K562 (cell line): ENCODE results near the gene NDUFAF3. TPM values are rescaled to one million over a fixed set of nuclear protein-coding genes. Genes with fewer than 3 reads are reported as not detected.
A peak's percentile ranks its signal among the peaks of the same experiment; 100 is the strongest.

Experiments
- ATAC-seq: fragments of 200-7000 bp; cut with Tn5 transposase; 3 replicates; pipeline ENCODE4 v1.9.1; 2020; ENCODE audit warnings: moderate library complexity
- BruUV-seq: library from RNA; stranded (reverse); fragments of 400-500 nt; replicated peaks from 2 replicates; lab custom pipeline; 2021; lab: Mats Ljungman, UMichigan
- CTCF ChIA-PET: fragments of 300-600 bp; formaldehyde crosslinking; extraction: SDS; loops from one replicate; lab custom pipeline; 2021; ENCODE audit warnings: low intra/inter-chr PET ratio; lab: Yijun Ruan, JAX
- POLR2A ChIA-PET: fragments of 300-600, 350-650 bp; sonication (Branson Sonifier 250); formaldehyde crosslinking; extraction: SDS; loops from one replicate; lab custom pipeline; 2021; ENCODE audit warnings: antibody characterized with exemption, inconsistent platforms; lab: Yijun Ruan, JAX
- DNase-seq, 4 experiments: peaks; one replicate each; pipeline versions ENCODE4 v3.0.0 to v3.0.0-alpha.2; 2011 to 2018; ENCODE audit warnings: low spot score in 3 of 4, mixed read lengths in 3 of 4; ENCODE audit errors: extremely low read depth in 1 of 4
- FAIRE-seq: peaks from 2 replicates; lab custom pipeline; 2011; peaks lifted over from hg19 to GRCh38; lab: Jason Lieb, UNC
- H2AFZ ChIP-seq: 2 replicates; pipeline ENCODE4 v1.6.0; 2011; ENCODE audit warnings: low read depth, low read length, control low read depth, inconsistent platforms
- H3K27ac ChIP-seq: fragments of 200-600 bp; 3 replicates; pipeline ENCODE4 v1.8.0; 2011; ENCODE audit warnings: low read depth, mild to moderate bottlenecking, control low read depth, inconsistent platforms, low read length, moderate library complexity, mixed read lengths; ENCODE audit errors: extremely low read depth
- H3K27me3 ChIP-seq, 2 experiments: fragments of 300-600 bp in 1 of 2; 2 replicates in 1 of 2; 3 replicates in 1 of 2; pipeline versions ENCODE4 v1.6.0 to v1.8.0; 2011; ENCODE audit warnings: inconsistent platforms in 2 of 2, low read length in 2 of 2, mild to moderate bottlenecking in 1 of 2, mixed read lengths in 1 of 2, moderate library complexity in 1 of 2; ENCODE audit not compliant: control insufficient read depth in 2 of 2, insufficient read depth in 2 of 2
- H3K36me3 ChIP-seq: fragments of 300-600 bp; 3 replicates; pipeline ENCODE4 v1.8.0; 2011; ENCODE audit warnings: mild to moderate bottlenecking, low read length, inconsistent platforms; ENCODE audit not compliant: control insufficient read depth, insufficient read depth
- H3K4me1 ChIP-seq, 2 experiments: fragments of 200-600 bp in 1 of 2; replicated peaks in 1 of 2; 2 replicates in 1 of 2; 3 replicates in 1 of 2; pipeline versions ENCODE4 v1.5.1 to v1.8.0; 2011; ENCODE audit warnings: inconsistent platforms in 2 of 2, low read length in 2 of 2, mild to moderate bottlenecking in 1 of 2, mixed read lengths in 1 of 2, moderate library complexity in 1 of 2; ENCODE audit not compliant: control insufficient read depth in 2 of 2, insufficient read depth in 2 of 2
- H3K4me2 ChIP-seq: 2 replicates; pipeline ENCODE4 v1.6.1; 2011; ENCODE audit warnings: low read length, control low read depth, inconsistent platforms, mixed read lengths; ENCODE audit not compliant: insufficient read depth
- H3K4me3 ChIP-seq: fragments of 200-600 bp; sonication (generic), shearing (Covaris generic); 2 replicates; pipeline ENCODE4 v1.5.1; 2016; ENCODE audit warnings: control low read depth, inconsistent platforms
- H3K79me2 ChIP-seq: fragments of 200-600 bp; 3 replicates; pipeline ENCODE4 v1.8.0; 2011; ENCODE audit warnings: low read length, inconsistent platforms; ENCODE audit not compliant: control insufficient read depth, insufficient read depth
- H3K9ac ChIP-seq, 2 experiments: 2 replicates each; pipeline versions ENCODE4 v1.6.0 to v1.6.1; 2011; ENCODE audit warnings: low read depth in 2 of 2, low read length in 2 of 2, control low read depth in 1 of 2, inconsistent platforms in 1 of 2, mild to moderate bottlenecking in 1 of 2, mixed read lengths in 1 of 2; ENCODE audit not compliant: insufficient read depth in 1 of 2
- H3K9me1 ChIP-seq: one replicate; pipeline ENCODE4 v1.6.0; 2011; ENCODE audit warnings: inconsistent platforms, mild to moderate bottlenecking, low read length, moderate library complexity; ENCODE audit not compliant: control insufficient read depth, insufficient read depth
- H3K9me3 ChIP-seq: replicated peaks from 2 replicates; pipeline ENCODE4 v1.5.1; 2011; ENCODE audit warnings: low read depth, low read length, inconsistent platforms; ENCODE audit not compliant: control insufficient read depth, insufficient read depth
- H4K20me1 ChIP-seq: replicated peaks from 2 replicates; pipeline ENCODE4 v1.6.1; 2011; ENCODE audit warnings: low read length, inconsistent platforms, mixed read lengths; ENCODE audit not compliant: control insufficient read depth, insufficient read depth
- CAMTA2 ChIP-seq: fragments of 250-450 bp; sonication (Bioruptor Pico); conservative IDR thresholded peaks from 2 replicates; pipeline ENCODE4 v1.5.1; 2022
- DDX20 ChIP-seq: fragments of 450-650 bp; IDR thresholded peaks from 2 replicates; pipeline ENCODE4 v1.6.1; 2016; ENCODE audit warnings: missing genetic modification characterization, low read depth, mild to moderate bottlenecking, missing compliant biosample characterization, moderate library complexity
- EZH2 ChIP-seq: IDR thresholded peaks from 2 replicates; pipeline ENCODE4 v1.6.1; 2012; ENCODE audit warnings: low read depth, mild to moderate bottlenecking, inconsistent platforms, low read length, borderline replicate concordance
- FOXK2 ChIP-seq, 2 experiments: fragments of 450-650 bp; IDR thresholded peaks in 1 of 2; conservative IDR thresholded peaks in 1 of 2; 2 replicates each; pipeline ENCODE4 v1.6.1; 2016; ENCODE audit warnings: low read depth in 2 of 2, mild to moderate bottlenecking in 1 of 2
- KDM5B ChIP-seq: fragments of 200-600 bp; sonication (generic); IDR thresholded peaks from 2 replicates; pipeline ENCODE4 v1.6.1; 2012; ENCODE audit warnings: low read depth, mild to moderate bottlenecking, moderate library complexity, low read length, control low read depth, inconsistent platforms; ENCODE audit not compliant: insufficient replicate concordance
- MBD2 ChIP-seq: sonication (generic); IDR thresholded peaks from 2 replicates; pipeline ENCODE4 v1.6.1; 2016; ENCODE audit warnings: low read depth, borderline replicate concordance
- POLR2G ChIP-seq: fragments of 200-400 bp; formaldehyde crosslinking; IDR thresholded peaks from 2 replicates; pipeline ENCODE4 v1.6.1; 2017; ENCODE audit warnings: low read depth, mild to moderate bottlenecking, antibody characterized with exemption, low read length, moderate library complexity
- RB1 ChIP-seq: fragments of 450-650 bp; IDR thresholded peaks from 2 replicates; pipeline ENCODE4 v1.6.1; 2017; ENCODE audit warnings: low read depth, mild to moderate bottlenecking
- RBBP5 ChIP-seq: fragments of 200-600 bp; sonication (generic); IDR thresholded peaks from 2 replicates; pipeline ENCODE4 v1.6.1; 2012; ENCODE audit warnings: borderline replicate concordance, mild to moderate bottlenecking, low read length, control low read depth, inconsistent platforms; ENCODE audit not compliant: insufficient read depth, poor library complexity, severe bottlenecking
- RNF2 ChIP-seq: sonication (generic); IDR thresholded peaks from 2 replicates; pipeline ENCODE4 v1.6.1; 2016
- ZBTB17 ChIP-seq: fragments of 450-650 bp; formaldehyde crosslinking; IDR thresholded peaks from 2 replicates; pipeline ENCODE4 v1.4.0; 2020; ENCODE audit warnings: mild to moderate bottlenecking
- ZBTB7A ChIP-seq: IDR thresholded peaks from 2 replicates; pipeline ENCODE4 v1.6.1; 2011; ENCODE audit warnings: low read depth, mild to moderate bottlenecking, low read length, moderate library complexity, borderline replicate concordance; ENCODE audit not compliant: control insufficient read depth
- ZNF134 ChIP-seq: fragments of 250-450 bp; sonication (Bioruptor Pico); conservative IDR thresholded peaks from 2 replicates; pipeline ENCODE4 v1.4.0; 2020
- ZNF197 ChIP-seq: fragments of 200-800 bp; sonication (Bioruptor generic); IDR thresholded peaks from 2 replicates; pipeline ENCODE4 v1.6.1; 2016; ENCODE audit warnings: low read depth, missing genetic modification characterization, missing compliant biosample characterization
- WGBS: fragments of 100-300 bp; shearing (Covaris generic); methylation state at CpG from one replicate; pipeline ENCODE4 v1.1.6; 2016; ENCODE audit warnings: low coverage, mixed read lengths; ENCODE audit not compliant: insufficient coverage; ENCODE audit errors: missing lambda C conversion rate; 5-methylcytosine and 5-hydroxymethylcytosine counted together
- in situ Hi-C: fragments of 300-500 bp; cut with MboI; formaldehyde crosslinking; loops from 4 replicates; pipeline ENCODE4 v1.15.0; 2018; ENCODE audit warnings: inconsistent platforms, mixed read lengths
- intact Hi-C: fragments of 100-400 bp; cut with micrococcal nuclease; formaldehyde crosslinking; loops from 2 replicates; pipeline ENCODE4 v1.14.2; 2022
- polyA plus RNA-seq, 8 experiments: library from polyadenylated mRNA; depleted of rRNA in 4 of 8; stranded (reverse) in 5 of 8; unstranded in 3 of 8; fragments of >200 nt; fragmentation: Nextera tagmentation in 2 of 8; fragmentation: Illumina TruSeq in 1 of 8; extraction: Ambion mirVana in 2 of 8; extraction: Trizol in 1 of 8; gene quantifications; 2 replicates each; pipeline versions ENCODE4 v1.2.1 to v1.2.3, GENCODE V29; 2011 to 2014; ENCODE audit warnings: inconsistent platforms in 1 of 8, missing spikeins in 1 of 8
- total RNA-seq, 7 experiments: library from RNA; depleted of rRNA in 6 of 7; stranded (reverse); fragments of >200 nt in 6 of 7; fragmentation: Illumina TruSeq in 2 of 7; extraction: Trizol in 2 of 7; gene quantifications; 2 replicates each; pipeline versions ENCODE4 v1.2.1 to v1.2.3, GENCODE V29; 2011 to 2021; ENCODE audit warnings: low replicate concordance in 1 of 7
- TF ChIP-seq, protein P1 (sequence below): fragments of 250-450 bp; sonication (Bioruptor Pico); IDR thresholded peaks from 2 replicates; pipeline ENCODE4 v1.4.0; 2020
- TF ChIP-seq, protein P2 (sequence below), 2 experiments: fragments of 450-650 bp; conservative IDR thresholded peaks; 2 replicates each; pipeline ENCODE4 v1.6.1; 2017; ENCODE audit warnings: mild to moderate bottlenecking in 2 of 2, moderate library complexity in 2 of 2
- TF ChIP-seq, protein P3 (sequence below): sonication (generic); formaldehyde crosslinking; IDR thresholded peaks from 2 replicates; pipeline ENCODE4 v1.8.0; 2022; ENCODE audit warnings: mild to moderate bottlenecking, missing genetic modification reagents

The NDUFAF3 gene
- total and polyA plus RNA-seq, 9 of the 15 experiments (the other 6 are each of a cell fraction or from before 2014, with no cell fraction given): 17.0 to 127 (median 36.3) TPM

DNA sequence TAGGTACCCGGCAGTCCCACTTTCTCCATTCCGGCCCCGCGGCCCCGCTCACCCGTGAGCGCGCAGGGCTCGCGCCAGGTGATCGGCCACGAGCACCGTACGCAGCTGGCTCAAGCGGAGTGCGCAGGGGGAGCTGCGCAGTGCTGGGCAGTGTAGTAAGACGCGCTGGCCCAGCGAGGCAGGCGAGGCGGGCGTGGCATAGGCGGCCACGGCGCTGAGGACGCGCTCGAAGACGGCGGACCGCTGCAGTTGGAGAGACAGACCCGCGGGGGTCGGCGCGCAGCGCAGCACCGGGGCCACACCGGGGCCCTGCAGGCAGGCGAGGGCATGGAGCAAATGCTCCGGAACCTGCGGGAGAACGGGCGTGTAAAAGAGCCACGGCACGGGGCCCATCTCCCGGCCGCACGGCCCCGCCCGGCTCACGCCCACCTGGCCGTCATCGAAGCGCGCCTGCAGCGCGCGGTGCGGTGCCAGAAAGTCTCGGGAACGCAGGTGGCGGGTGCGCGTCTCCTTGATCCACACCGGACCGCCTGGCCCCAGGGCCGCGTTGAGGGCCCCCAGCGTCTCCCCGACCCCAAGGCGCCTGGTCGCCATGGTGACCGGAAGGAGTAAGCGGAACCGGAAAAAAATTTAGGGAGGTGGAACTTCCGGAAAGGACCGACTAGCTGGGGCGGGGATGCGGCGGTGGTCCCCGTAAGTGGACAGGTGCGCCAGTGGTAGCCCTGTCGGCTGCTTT is 3.8 kb upstream of the NDUFAF3 start, which contains the start of gene DALRD3:
Gene DALRD3 (minus strand): TSS at position 610 of the 736 bp plus-strand sequence. CDS start 16 bp downstream, at position 594.
- WGBS: 1% methylated on average over 51 of the region's 85 CpGs
- no peak for TF ChIP-seq FOXK2 (conservative IDR thresholded peaks at IDR 0.05 in 1 of 2, IDR thresholded peaks at IDR 0.05 in 1 of 2; ENCODE audit: low read depth in 2 of 2)
- TF ChIP-seq MBD2: 0 out of 2 replicates have a peak, but pooled peaks have one; percentile 13
- TF ChIP-seq ZBTB17 (CRISPR knock-in tag): 0 out of 2 replicates have a peak, but pooled peaks have one; percentile 12
- TF ChIP-seq KDM5B: peak; percentile 77
- TF ChIP-seq DDX20: no peak
- peak; percentile 86 for TF ChIP-seq POLR2G
- TF ChIP-seq RB1: no peak
- TF ChIP-seq, protein P1, sequence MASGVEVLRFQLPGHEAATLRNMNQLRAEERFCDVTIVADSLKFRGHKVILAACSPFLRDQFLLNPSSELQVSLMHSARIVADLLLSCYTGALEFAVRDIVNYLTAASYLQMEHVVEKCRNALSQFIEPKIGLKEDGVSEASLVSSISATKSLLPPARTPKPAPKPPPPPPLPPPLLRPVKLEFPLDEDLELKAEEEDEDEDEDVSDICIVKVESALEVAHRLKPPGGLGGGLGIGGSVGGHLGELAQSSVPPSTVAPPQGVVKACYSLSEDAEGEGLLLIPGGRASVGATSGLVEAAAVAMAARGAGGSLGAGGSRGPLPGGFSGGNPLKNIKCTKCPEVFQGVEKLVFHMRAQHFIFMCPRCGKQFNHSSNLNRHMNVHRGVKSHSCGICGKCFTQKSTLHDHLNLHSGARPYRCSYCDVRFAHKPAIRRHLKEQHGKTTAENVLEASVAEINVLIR: peak; percentile 75; the same call in 1 of the 2 replicates
- TF ChIP-seq, protein P2, sequence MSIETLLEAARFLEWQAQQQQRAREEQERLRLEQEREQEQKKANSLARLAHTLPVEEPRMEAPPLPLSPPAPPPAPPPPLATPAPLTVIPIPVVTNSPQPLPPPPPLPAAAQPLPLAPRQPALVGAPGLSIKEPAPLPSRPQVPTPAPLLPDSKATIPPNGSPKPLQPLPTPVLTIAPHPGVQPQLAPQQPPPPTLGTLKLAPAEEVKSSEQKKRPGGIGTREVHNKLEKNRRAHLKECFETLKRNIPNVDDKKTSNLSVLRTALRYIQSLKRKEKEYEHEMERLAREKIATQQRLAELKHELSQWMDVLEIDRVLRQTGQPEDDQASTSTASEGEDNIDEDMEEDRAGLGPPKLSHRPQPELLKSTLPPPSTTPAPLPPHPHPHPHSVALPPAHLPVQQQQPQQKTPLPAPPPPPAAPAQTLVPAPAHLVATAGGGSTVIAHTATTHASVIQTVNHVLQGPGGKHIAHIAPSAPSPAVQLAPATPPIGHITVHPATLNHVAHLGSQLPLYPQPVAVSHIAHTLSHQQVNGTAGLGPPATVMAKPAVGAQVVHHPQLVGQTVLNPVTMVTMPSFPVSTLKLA (conservative IDR thresholded peaks at IDR 0.05): peak; percentile 79 to 91
- TF ChIP-seq EZH2: no peak
- 0 out of 2 replicates have a peak, but pooled peaks have one; percentile 43 for TF ChIP-seq CAMTA2
- TF ChIP-seq RBBP5: peak; percentile 59
- TF ChIP-seq, protein P3, sequence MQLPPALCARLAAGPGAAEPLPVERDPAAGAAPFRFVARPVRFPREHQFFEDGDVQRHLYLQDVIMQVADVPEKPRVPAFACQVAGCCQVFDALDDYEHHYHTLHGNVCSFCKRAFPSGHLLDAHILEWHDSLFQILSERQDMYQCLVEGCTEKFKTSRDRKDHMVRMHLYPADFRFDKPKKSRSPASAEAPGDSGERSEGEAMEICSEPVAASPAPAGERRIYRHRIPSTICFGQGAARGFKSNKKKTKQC (CRISPR knock-in tag): 0 out of 2 replicates have a peak, but pooled peaks have one; percentile 12
- no peak for TF ChIP-seq ZNF197 (CRISPR knock-in tag)
- peak; percentile 61; the same call in 1 of the 2 replicates for TF ChIP-seq ZBTB7A
- 0 out of 2 replicates have a peak, but pooled peaks have one; percentile 23 for TF ChIP-seq RNF2
- no peak for TF ChIP-seq ZNF134 (CRISPR knock-in tag)

More for the DNA sequence above, 3.8 kb upstream of the NDUFAF3 start, which contains the start of gene DALRD3:
- DNase-seq: peak; percentile 60 to 89 (median 72)
- intact Hi-C loops (no loop called here), in situ Hi-C loops (no loop called here)
- Histone ChIP-seq H3K4me2 (peak within 1 kb of the TSS; percentile 92), H2AFZ (peak within 1 kb of the TSS; percentile 63), H3K79me2 (peaks cover 55% of the 10 kb centered on the region), H4K20me1 (peaks cover 20% of the 10 kb centered on the region; the same call in 1 of the 2 replicates), H3K36me3 (peaks cover 42% of the 10 kb centered on the region; the same call in 2 of the 3 replicates), H3K27me3 (no peaks in the 10 kb centered on the region), H3K9me3 (no peaks in the 10 kb centered on the region), H3K4me3 (peak within 1 kb of the TSS; percentile 74), H3K27ac (peak within 1 kb of the TSS; percentile 99), H3K9me1 (peaks cover 3% of the 10 kb centered on the region), H3K4me1 (peaks cover 8 to 51% of the 10 kb centered on the region in 2 experiments; a peak in 4 of 5 replicates), H3K9ac (peak within 1 kb of the TSS; percentile 91 to 98)
- ChIA-PET CTCF (interaction anchor here (0.5 kb wide), 1 partner anchor 430 kb away, joined by 3 read pairs; no protein-coding TSS in a partner anchor), POLR2A (interaction anchor here (0.6 to 8.4 kb wide), 7 partner anchors 10 to 1264 kb away, joined by 3 to 104 read pairs (median 4); partner anchors contain the start of genes IMPDH2, QRICH1 and WDR6)
- peak; percentile 23 for FAIRE-seq
- peak; percentile 43 for ATAC-seq
- no TSS peak for BruUV-seq
